ENCODE results near the gene BRD4.

Gene BRD4

DNA sequence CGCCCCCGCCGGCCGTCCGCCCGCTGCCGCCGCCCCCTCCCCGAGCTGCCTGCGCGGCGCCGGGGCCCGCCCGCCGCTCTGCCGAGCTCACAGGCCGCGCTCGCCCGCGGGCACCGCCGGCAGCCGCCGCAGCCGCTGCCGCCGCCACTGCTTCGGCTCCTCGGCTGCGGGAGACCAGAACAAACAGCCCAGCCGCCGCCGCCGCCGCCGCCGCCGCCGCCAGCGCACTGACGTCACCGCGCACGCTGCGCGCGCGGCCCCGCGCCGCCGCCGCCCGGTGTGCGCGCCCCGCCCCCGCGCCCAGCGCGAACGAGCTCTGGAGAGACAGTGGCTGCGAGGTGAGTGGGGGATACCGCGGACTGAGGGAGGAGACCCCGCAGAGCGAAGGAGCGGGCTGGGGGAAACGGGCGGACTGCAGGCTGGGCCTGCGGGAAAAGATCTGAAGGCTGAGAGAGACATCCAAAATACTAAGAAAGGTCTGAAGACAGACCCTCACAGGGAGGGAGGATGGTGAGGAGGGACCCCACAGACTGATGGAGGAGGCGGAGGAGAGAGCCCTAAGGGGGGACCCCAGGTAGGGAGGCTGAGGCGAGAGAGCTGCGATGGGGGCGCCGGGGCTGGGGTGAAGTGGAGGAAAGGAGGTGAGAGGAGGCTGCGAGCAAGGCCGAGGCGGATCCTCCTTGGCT, at the start of gene BRD4:
TSS of gene BRD4 (minus strand) at position 229 of the 686 bp plus-strand sequence. CDS start 59,440 bp downstream, outside the sequence.
- DNase-seq = peak; percentile 79 to 80
- Mint-ChIP-seq H3K27ac (peak within 1 kb of the TSS; percentile 98), H3K4me3 (peak within 1 kb of the TSS; percentile 90 to 98), H3K27me3 (no peaks in the 10 kb centered on the region), H3K9me3 (no peaks in the 10 kb centered on the region), H3K4me1 (peaks cover 51% of the 10 kb centered on the region)
- peak; percentile 78 for ATAC-seq

DNA sequence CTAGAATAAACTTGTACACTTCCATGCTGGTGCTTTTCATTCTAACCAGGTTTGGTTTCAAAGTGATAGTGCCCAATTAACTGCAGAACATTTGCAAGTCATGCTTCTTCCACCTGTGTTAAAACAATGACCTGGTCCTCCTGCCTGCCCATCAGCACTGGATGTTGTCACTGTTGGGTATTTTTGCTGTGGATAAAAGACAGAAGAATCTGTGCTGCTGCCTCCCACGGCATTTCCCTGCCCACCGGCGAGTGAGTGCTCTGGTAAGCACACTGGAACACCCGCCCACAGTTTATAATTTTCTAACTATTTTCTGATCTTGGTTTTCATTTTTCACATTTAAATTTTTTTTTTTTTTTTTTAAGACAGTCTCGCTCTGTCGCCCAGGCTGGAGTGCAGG, 49.5 kb upstream of the BRD4 start:
- Mint-ChIP-seq H3K4me3 (no peak overlapping the region), H3K9me3 (no peaks in the 10 kb centered on the region), H3K27ac (no peak overlapping the region), H3K4me1 (peaks cover 32% of the 10 kb centered on the region), H3K27me3 (no peaks in the 10 kb centered on the region)
- ATAC-seq (no peak), DNase-seq (no peak)

DNA sequence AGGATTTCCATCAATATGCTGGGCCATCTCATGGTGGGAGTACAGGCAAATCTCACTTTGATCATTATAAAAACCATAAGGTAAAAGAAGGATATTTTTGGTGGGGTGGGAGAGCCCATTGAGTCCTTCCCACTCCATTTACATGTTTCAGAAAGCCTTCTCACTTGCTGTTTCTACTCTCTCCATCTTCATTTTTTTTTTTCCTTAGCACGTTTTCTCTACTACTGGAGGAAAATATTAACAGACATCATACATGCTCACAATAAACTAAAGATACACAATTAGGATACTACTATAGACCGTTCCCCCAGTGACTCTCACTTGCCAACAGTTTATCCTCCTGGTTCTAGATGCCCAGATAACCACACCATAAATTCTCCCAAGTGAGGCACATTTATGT, 49.1 kb upstream of the BRD4 start:
- ATAC-seq (no peak), DNase-seq (no peak)
- H3K27ac Mint-ChIP-seq = no peak overlapping the region
- no peaks in the 10 kb centered on the region for H3K27me3 Mint-ChIP-seq
- H3K9me3 Mint-ChIP-seq = no peaks in the 10 kb centered on the region
- H3K4me1 Mint-ChIP-seq = peaks cover 36% of the 10 kb centered on the region
- H3K4me3 Mint-ChIP-seq = peak overlapping the region in 1 of 2 donors; percentile 16

DNA sequence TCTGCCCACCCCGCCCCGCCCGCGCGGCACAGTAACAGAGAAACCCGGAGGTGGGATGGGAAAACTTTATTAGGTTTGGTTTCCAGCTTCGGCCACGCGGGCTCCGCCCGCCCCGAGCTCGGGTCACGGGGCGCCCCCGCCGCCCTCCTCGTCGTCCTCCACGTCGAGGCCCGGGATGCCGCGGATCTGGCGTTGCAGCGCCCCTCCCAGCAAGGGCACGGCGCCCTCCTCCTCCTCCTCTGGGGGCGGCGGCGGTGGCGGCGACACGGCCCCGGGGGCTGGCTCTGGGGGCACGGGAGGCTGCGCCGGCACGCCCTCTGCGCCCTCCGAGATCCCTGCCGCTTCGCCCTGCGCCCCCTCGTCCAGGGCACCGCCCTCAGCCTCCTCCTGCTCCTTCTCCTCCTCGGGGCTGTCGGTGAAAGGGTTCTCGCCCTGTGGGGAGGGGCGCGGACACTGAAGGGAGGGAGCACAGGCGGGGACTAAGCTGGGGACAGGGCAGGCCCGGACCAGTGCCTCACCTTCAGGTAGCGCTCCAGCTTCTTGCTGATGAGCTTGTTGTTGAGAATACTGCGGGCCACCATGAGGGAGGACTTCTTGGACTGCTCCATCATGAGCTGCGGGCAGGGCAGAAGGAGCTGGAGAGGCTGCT, 47.8 kb upstream of the BRD4 start:
- ATAC-seq (peak; percentile 18), DNase-seq (no peak)
- Mint-ChIP-seq H3K9me3 (no peaks in the 10 kb centered on the region), H3K4me3 (peak overlapping the region; percentile 95 to 96), H3K27me3 (no peaks in the 10 kb centered on the region), H3K4me1 (peaks cover 38% of the 10 kb centered on the region), H3K27ac (peak overlapping the region; percentile 54 to 96)

DNA sequence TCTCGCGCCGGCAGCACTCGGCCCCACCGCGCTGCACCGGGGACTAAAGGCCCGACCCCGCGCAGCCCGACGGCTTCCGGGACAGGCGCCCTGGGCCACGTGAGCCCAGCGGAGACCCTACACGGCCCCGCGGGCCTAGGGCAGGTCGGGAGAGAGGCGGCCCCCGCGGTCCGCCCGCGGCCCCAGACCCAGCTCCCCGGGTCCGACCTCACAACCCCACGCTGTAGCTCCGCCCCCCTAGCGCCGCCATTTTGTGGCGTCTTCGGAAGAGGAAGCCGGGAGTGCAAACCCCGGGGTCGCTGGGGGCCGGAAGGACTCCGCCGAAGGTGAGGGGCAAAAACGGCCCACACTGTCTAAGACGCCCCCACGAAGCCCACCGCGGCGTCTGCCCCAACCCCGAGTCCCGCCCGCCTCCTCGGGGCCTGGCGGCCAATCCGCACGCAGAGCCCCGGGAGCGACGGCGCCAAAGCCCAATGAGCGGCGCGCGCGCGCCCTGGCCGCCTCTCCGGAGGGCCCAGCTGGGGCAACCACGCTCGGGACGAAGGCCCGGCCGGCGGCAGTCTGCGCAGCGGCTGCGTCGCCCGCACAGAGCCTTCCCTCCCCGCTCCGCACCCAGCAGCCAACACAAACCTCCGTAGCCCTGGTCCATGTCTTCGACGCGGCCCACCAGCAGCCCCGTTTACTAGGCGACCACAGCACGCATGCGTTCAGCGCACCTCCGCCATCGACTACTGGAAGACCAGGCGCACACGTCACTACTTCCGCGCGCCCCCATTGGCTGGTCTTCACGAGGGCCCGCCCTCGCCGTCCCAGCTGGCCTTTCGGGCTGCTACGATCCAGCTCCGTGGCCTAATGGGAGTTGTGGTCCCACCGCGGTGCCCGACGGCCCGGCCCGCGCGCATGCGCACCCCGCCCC, 47.0 kb upstream of the BRD4 start, which contains the start of gene AKAP8:
TSS of gene AKAP8 (minus strand) at position 705 of the 916 bp plus-strand sequence. CDS start at position 649, 56 bp downstream.
- Mint-ChIP-seq H3K4me1 (peaks cover 45% of the 10 kb centered on the region), H3K27me3 (no peaks in the 10 kb centered on the region), H3K4me3 (peak within 1 kb of the TSS; percentile 95 to 96), H3K9me3 (no peaks in the 10 kb centered on the region), H3K27ac (peak within 1 kb of the TSS; percentile 99 to 100)
- DNase-seq = peak; percentile 97 to 98
- ATAC-seq = peak; percentile 94

DNA sequence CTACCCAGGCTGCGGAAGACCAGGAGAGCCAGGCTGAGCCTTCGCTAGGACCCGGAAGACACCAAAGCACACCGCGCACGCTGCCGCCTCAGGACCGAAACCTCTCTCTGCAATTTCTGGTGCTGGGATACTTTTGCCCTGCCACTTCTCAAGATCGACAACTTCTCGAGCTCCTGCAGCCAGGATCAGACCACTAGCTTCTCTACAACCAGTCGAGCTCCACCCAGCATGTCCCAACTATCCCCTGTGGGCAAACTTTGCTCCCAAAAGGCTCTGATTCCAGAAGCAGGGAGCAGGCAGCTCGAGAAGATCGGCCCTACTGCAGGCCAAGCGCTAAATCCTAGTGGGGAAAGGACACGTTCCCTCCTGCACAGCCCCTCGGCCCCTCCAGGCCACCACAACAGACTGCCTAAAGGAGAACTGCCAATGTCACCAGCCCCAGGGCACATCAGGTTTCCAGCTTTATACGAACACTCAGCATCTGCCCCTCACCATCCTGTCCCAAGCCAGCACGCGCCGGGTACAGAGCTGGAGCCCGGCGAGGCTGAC, 46.3 kb upstream of the BRD4 start:
- DNase-seq (peak; percentile 40 to 63), ATAC-seq (peak; percentile 27)
- Mint-ChIP-seq H3K9me3 (no peaks in the 10 kb centered on the region), H3K27ac (peak overlapping the region; percentile 97 to 100), H3K27me3 (no peaks in the 10 kb centered on the region), H3K4me1 (peaks cover 52% of the 10 kb centered on the region), H3K4me3 (peak overlapping the region; percentile 95 to 96)

DNA sequence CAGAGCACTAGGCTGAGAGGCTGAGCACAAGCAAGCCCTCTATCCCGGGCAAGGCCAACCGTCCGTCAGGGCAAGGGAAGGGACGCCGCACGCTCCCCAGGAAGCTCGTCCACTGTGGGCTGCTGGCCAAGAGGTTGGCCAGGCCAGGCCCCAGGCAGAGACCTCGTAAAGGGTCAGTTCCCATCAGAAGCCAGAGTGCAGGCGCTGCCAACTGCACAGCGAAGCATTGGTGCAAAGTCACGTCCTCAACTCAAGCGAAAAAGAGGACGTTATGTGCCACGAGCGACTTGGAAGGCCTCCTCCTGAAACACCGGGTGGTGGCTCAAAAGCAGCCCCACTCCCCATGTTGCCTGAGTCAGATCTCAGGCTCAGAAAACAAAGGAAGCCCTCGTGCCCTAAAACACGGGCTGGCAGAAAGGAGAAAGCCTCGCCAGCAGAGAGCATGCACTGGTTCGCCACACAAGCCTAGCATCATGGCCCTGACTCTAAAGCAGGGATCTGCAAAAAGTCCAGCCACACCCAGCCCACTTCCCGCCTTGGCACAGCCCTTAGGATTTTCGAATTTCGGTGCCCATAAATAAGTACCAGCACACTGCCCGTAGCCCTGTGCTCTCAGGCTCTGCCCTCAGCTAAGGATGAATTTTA, 42.6 kb upstream of the BRD4 start:
- peaks cover 46% of the 10 kb centered on the region for H3K4me1 Mint-ChIP-seq
- no peaks in the 10 kb centered on the region for H3K9me3 Mint-ChIP-seq
- no peak overlapping the region for H3K27ac Mint-ChIP-seq
- DNase-seq (no peak), ATAC-seq (no peak)
- H3K27me3 Mint-ChIP-seq = no peaks in the 10 kb centered on the region
- no peak overlapping the region for H3K4me3 Mint-ChIP-seq

DNA sequence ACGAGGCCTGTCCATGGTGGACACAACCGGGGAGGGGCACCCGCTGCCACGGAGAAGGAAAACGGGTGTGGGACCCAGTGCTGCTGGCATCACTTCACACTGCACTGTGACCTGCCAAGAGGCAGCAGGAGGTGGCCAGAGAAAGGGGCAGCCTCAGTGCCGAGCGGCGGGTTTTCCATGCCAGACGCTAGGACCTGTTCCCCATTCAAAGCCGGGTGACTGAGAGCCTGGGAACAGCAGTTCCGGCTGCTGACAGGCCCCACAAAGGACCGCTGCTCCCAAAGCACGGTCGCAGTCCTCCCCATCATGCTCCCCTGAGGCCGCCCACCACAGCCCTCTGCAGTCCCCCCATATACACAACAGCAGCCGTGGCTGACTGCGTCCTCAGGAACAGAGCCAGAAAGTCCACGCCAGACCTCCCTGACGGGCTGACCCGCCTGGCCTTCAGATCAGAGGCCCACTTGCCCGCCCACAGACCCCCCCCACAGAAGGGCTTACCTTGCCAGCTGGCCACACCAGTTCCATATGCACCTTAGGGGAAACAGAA, 41.8 kb upstream of the BRD4 start:
- no peaks in the 10 kb centered on the region for H3K9me3 Mint-ChIP-seq
- H3K27me3 Mint-ChIP-seq = no peaks in the 10 kb centered on the region
- H3K4me3 Mint-ChIP-seq = peak overlapping the region in 1 of 2 donors; percentile 29
- peaks cover 46% of the 10 kb centered on the region for H3K4me1 Mint-ChIP-seq
- H3K27ac Mint-ChIP-seq = peak overlapping the region in 1 of 2 donors; percentile 71
- DNase-seq (no peak), ATAC-seq (no peak)

DNA sequence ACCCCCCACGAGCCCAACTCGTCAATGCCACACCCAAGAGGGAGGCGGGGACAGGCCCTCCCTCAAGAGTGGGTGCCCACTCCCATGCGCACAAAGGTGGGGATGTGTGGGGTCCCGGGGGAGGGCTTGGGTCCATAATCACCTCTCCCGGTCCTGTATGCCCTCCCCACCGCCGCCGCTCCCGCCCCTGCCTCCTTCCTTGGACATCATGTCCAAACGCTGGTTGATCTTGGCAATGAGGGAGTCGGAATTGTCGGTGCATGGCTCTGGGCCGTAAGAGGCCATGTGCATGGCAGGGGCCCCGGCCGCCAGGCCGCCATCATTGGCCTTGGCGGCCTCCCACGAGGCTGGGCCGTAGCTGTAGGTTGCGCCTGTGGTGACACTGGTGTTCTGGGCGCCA, 41.3 kb upstream of the BRD4 start:
- peaks cover 47% of the 10 kb centered on the region for H3K4me1 Mint-ChIP-seq
- ATAC-seq = no peak
- peak overlapping the region in 1 of 2 donors; percentile 29 for H3K4me3 Mint-ChIP-seq
- H3K27me3 Mint-ChIP-seq = no peaks in the 10 kb centered on the region
- peak overlapping the region in 1 of 2 donors; percentile 71 for H3K27ac Mint-ChIP-seq
- no peaks in the 10 kb centered on the region for H3K9me3 Mint-ChIP-seq
- no peak for DNase-seq

DNA sequence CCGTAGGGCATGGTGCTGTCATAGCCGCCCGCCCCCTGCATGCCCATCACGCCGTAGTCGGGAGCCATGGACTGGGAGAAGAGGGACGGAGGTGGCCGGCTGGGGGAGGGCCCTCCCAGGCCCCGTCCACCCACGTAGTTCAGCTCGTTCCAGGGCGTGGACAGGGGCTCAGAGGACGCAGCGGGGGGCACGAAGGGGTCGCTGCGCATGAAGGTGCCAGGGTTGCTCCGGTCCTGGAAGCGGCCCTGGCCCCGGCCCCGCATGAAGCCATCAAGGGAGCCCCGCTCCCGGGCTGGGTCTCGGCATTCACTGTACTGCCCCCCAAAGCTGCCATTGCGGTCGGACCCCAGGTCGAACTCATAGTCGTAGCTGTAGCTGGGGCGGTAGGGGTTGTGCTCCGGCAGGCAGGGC, 40.6 kb upstream of the BRD4 start:
- Mint-ChIP-seq H3K27ac (peak overlapping the region in 1 of 2 donors; percentile 83), H3K9me3 (no peaks in the 10 kb centered on the region), H3K4me1 (peaks cover 50% of the 10 kb centered on the region), H3K27me3 (no peaks in the 10 kb centered on the region), H3K4me3 (no peak overlapping the region)
- DNase-seq = no peak
- ATAC-seq = no peak

DNA sequence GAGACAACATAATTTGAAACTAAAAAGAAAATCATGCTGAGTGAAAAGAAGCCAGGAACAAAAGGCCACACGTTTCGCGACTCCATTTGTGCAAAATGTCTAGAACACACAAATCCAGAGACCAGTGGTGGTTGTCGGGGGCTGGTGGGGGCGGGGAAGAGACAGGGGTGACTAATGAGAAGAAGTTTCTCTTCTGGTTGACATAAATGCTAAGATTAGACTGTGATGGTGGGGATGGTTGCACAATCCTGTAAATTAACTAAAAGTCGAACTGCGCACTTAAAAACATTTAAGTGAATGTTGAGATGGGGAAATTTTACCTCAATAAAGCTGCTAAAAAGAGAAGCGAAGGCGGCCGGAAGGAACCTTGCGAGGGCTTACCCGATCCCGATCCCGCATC, 40.1 kb upstream of the BRD4 start:
- DNase-seq = no peak

DNA sequence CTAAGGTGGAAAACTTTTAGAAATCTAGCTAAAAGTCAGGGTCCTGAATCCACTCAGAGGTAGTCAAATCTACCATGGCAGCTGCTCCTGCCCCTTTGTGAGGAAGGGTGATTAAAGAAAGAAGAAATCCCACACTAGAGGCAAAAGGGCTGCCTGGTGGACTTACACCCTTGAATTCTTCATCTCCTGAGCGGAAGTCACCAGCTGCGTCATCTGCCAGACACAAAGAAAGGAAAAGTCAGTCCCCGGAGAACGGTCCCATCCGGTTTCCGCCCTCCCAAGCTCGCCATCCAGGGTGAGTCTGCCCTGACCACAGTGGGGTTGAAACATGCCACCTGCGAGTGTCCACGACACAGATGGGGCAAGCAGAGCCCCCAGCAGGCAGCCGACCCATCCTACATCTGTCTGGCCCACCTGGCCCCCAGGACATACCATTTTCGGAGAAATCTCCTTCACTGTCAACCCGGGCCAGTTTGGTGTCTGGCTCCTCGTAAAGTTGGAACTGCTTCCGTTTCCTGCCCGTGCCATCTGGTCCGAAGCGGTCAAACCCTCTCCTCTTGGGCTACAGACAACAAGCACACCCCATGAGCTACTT, 39.5 kb upstream of the BRD4 start:
- Mint-ChIP-seq H3K4me3 (no peak overlapping the region), H3K4me1 (peaks cover 40% of the 10 kb centered on the region), H3K27ac (no peak overlapping the region), H3K27me3 (no peaks in the 10 kb centered on the region), H3K9me3 (no peaks in the 10 kb centered on the region)
- DNase-seq = no peak
- ATAC-seq = no peak

More for the DNA sequence above, 40.1 kb upstream of the BRD4 start:
- Mint-ChIP-seq H3K27ac (no peak overlapping the region), H3K4me3 (no peak overlapping the region), H3K9me3 (no peaks in the 10 kb centered on the region), H3K4me1 (peaks cover 45% of the 10 kb centered on the region), H3K27me3 (no peaks in the 10 kb centered on the region)
- ATAC-seq = no peak

DNA sequence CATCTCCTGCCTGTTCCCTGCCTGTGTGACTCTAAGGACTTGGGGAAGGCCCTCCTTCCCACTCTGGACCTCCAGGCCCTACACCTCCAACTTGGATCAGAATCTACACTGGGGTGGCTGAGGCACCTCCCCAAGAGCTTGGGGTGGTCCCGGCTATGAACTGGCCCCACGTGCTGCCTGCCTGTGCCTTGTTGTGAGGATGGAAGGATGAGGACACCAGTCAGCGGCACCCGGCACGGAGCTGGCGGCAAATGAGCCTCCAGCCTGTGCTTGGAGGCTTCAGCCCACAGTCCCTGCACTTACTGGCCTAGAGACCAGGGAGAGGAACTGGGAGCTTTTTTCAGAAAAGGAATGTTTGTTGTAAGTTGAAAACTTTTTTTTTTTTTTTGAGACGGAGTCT, 38.8 kb upstream of the BRD4 start:
- ATAC-seq (no peak), DNase-seq (no peak)
- Mint-ChIP-seq H3K4me1 (peaks cover 33% of the 10 kb centered on the region), H3K27ac (no peak overlapping the region), H3K4me3 (no peak overlapping the region), H3K27me3 (no peaks in the 10 kb centered on the region), H3K9me3 (no peaks in the 10 kb centered on the region)

DNA sequence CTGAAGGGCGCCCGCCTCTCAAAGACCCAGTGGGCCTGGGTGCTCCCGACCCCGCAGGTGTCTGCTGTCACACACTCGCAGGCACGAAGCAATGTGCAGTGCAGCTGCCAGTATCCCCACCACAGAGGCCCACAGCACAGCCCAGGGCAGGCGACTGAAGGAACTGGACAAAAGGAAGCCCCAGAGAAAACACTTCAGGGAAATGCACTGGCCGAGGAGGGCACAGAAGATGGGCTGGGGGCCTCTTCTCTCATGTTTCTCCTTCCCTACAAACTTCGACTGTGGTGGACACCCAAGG, 37.2 kb upstream of the BRD4 start:
- ATAC-seq (no peak), DNase-seq (no peak)
- no peak overlapping the region for H3K27ac Mint-ChIP-seq

More for the DNA sequence above, 37.2 kb upstream of the BRD4 start:
- Mint-ChIP-seq H3K4me3 (no peak overlapping the region), H3K27me3 (no peaks in the 10 kb centered on the region), H3K4me1 (peaks cover 28% of the 10 kb centered on the region), H3K9me3 (no peaks in the 10 kb centered on the region)
